GM12891 (cell line): ENCODE measurements around the gene APOA4.
"Not testable (repeated sequence)": the region's sequence is repeated elsewhere in the genome, so short reads cannot be mapped to it uniquely, and the experiment has no call there.

Source experiments
- DNase-seq: peaks from one replicate; pipeline ENCODE4 v3.0.0; 2011; ENCODE audit warnings: low spot score; ENCODE audit not compliant: insufficient read length
- FAIRE-seq: peaks from 2 replicates; lab custom pipeline; 2011; peaks lifted over from hg19 to GRCh38; lab: Jason Lieb, UNC
- PAX5 ChIP-seq: IDR thresholded peaks from 2 replicates; pipeline ENCODE4 v1.6.1; 2011; ENCODE audit warnings: low read length, moderate library complexity, mild to moderate bottlenecking; ENCODE audit not compliant: insufficient read depth, severe bottlenecking
- POLR2A ChIP-seq: IDR thresholded peaks from 2 replicates; pipeline ENCODE4 v1.6.1; 2011; ENCODE audit warnings: low read depth, low read length, control low read depth
- POLR2AphosphoS5 ChIP-seq: IDR thresholded peaks from 2 replicates; pipeline ENCODE4 v1.6.1; 2011; ENCODE audit warnings: low read depth, low read length, control low read depth
- POU2F2 ChIP-seq: IDR thresholded peaks from 2 replicates; pipeline ENCODE4 v1.6.1; 2011; ENCODE audit warnings: low read depth, mild to moderate bottlenecking, control low read depth, low read length, moderate library complexity
- SPI1 ChIP-seq: IDR thresholded peaks from 2 replicates; pipeline ENCODE4 v1.6.1; 2011; ENCODE audit warnings: low read depth, low read length, control low read depth
- TAF1 ChIP-seq: IDR thresholded peaks from 2 replicates; pipeline ENCODE4 v1.6.1; 2011; ENCODE audit warnings: low read depth, low read length, control low read depth

Gene APOA4

GRCh38 chr11:116804001-116804400 is 19.1 kb downstream of the APOA4 start:
- DNase-seq (no peak), FAIRE-seq (no peak)
- TF ChIP-seq SPI1 (no peak), TAF1 (no peak), PAX5 (no peak), POU2F2 (no peak), POLR2AphosphoS5 (no peak), POLR2A (no peak)

DNA sequence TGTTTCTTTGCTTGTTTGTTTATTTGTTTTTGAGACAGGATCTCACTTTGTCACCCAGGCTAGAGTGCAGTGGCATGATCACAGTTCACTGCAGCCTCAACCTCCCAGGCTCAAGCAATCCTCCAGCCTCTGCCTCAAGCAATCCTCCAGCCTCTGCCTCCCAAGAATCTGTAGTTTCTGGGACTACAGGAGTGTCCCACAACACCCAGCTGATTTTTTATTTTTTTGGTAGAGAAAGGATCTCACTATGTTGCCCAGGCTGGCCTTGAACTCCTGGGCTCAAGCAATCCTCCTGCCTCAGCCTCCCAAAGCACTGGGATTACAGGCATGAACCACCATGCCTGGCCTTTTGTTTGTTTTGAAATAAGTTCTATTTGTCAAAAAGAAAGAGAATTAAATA is 21.4 kb downstream of the APOA4 start:
- DNase-seq, FAIRE-seq: not testable (repeated sequence)

DNA sequence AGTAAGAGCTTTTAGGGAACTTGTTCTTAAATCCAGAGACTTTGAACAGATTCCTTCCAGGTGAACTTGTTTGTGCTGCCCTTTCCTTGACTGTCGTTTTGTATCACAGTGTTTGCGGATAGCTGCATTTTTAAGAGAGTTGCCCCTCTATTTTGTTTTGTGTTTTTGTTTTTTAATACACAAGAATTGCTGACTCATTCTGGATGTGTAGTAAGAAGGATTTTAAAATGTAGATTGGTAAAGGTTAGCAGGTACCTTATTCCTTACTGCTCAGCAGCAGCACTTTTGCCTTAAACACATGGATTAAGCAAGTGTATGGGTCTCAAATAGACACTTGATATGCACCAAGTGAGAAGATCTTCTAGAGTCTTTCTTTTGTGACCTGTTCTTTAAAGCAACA is 22.5 kb downstream of the APOA4 start:
- DNase-seq (no peak), FAIRE-seq (no peak)
- TF ChIP-seq POU2F2: no peak
- no peak for TF ChIP-seq TAF1

DNA sequence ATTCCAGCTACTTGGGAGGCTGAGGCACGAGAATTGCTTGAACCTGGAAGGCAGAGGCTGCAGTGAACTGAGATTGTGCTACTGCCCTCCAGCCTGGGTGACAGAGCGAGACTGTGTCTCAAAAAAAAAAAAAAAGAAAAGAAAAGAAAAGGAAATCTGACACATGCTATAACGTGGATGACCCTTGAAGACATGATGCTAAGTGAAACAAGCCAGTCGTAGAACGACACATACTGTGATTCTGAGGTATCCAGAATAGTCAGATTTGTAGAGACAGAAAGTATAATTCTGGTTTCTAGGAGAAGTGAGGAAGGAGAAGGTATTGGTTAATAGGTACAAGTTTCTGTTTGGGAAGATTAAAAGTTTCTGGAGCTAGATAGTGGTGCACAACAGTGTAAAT is 24.7 kb downstream of the APOA4 start:
- TF ChIP-seq POU2F2 (no peak), TAF1 (no peak), PAX5 (no peak), SPI1 (no peak), POLR2A (no peak), POLR2AphosphoS5 (no peak)
- DNase-seq (no peak), FAIRE-seq (no peak)

- FAIRE-seq: no peak
- TF ChIP-seq SPI1: no peak
- no peak for TF ChIP-seq POLR2A
- no peak for TF ChIP-seq POU2F2
- no peak for TF ChIP-seq PAX5
- no peak for TF ChIP-seq TAF1
- no peak for TF ChIP-seq POLR2AphosphoS5
Observed at GRCh38 chr11:116797816-116798215, 25.3 kb downstream of the APOA4 start.

DNA sequence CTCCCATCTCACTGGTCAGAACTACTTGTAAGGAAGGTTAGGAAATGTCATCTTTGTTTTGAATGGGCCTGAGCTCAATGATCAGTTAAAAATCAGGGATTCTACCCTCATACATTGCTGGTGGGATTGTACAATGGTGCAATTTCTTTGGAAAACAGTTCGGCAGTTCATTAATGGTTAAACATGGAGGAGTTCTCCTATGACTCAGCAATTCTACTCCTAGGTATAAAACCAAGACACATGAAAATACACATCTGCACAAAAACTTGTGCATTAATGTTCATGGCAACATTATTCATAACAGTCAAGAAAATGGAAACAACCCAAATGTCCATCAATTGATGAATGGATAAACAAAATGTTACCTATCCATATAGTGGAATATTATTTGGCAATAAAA is 26.6 kb downstream of the APOA4 start:
- FAIRE-seq: no peak
- no peak for DNase-seq
- no peak for TF ChIP-seq SPI1
- no peak for TF ChIP-seq POLR2A
- no peak for TF ChIP-seq POLR2AphosphoS5

More at GRCh38 chr11:116797816-116798215, 25.3 kb downstream of the APOA4 start:
- no peak for DNase-seq

DNA sequence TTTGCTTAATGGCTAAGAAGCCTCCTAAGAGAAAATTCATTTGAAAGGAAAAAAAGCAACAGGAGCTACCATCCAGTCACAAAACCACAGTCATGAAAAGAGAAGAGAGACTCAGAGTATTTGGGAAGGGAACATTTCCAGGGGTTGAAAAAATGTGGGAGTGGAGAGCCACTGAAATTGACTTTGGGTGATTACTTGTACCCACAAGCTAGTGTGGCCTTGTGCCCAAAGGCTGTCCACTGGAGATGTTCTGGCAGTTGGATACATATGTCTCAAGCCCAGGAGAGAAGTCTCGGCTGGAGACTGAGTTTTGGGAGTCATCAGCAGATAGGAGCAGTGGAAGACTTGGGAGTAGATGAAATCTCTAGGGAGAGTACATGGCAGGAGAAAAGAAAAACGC is 28.3 kb downstream of the APOA4 start:
- FAIRE-seq (no peak), DNase-seq (no peak)
- TF ChIP-seq SPI1: no peak

- FAIRE-seq (no peak), DNase-seq (no peak)
- no peak for TF ChIP-seq POU2F2
- no peak for TF ChIP-seq PAX5
- no peak for TF ChIP-seq SPI1
- no peak for TF ChIP-seq POLR2AphosphoS5
- no peak for TF ChIP-seq TAF1
- TF ChIP-seq POLR2A: no peak
Observed at GRCh38 chr11:116793772-116794097, 29.4 kb downstream of the APOA4 start.

GRCh38 chr11:116792869-116793771 is 30.0 kb downstream of the APOA4 start:
- DNase-seq: no peak
- TF ChIP-seq POLR2A: no peak
- no peak for TF ChIP-seq PAX5
- no peak for TF ChIP-seq POLR2AphosphoS5
- TF ChIP-seq TAF1: no peak
- no peak for TF ChIP-seq POU2F2
- no peak for TF ChIP-seq SPI1
- FAIRE-seq: no peak

- no peak for TF ChIP-seq PAX5
- no peak for TF ChIP-seq POU2F2
- no peak for TF ChIP-seq SPI1
- TF ChIP-seq TAF1: no peak
- TF ChIP-seq POLR2A: no peak
- TF ChIP-seq POLR2AphosphoS5: no peak
- no peak for FAIRE-seq
- no peak for DNase-seq
Observed at GRCh38 chr11:116792144-116792868, 30.8 kb downstream of the APOA4 start.
